Epithelial cell of esophagus (primary cell): ENCODE measurements around the gene FAM174C.

Experiments used
- DNase-seq: peaks from one replicate; pipeline ENCODE4 v3.0.0; 2010; ENCODE audit warnings: low read depth
- H3K4me3 ChIP-seq: 2 replicates; pipeline ENCODE4 v1.5.1; 2011; ENCODE audit warnings: mild to moderate bottlenecking, low read length, control low read depth
- TF ChIP-seq, protein P1 (sequence below): IDR thresholded peaks from 2 replicates; pipeline ENCODE4 v1.5.1; 2011; ENCODE audit warnings: low read depth, mild to moderate bottlenecking, low read length, control low read depth, inconsistent platforms; ENCODE audit not compliant: insufficient read depth; ENCODE audit errors: missing control alignments

FAM174C gene

DNA sequence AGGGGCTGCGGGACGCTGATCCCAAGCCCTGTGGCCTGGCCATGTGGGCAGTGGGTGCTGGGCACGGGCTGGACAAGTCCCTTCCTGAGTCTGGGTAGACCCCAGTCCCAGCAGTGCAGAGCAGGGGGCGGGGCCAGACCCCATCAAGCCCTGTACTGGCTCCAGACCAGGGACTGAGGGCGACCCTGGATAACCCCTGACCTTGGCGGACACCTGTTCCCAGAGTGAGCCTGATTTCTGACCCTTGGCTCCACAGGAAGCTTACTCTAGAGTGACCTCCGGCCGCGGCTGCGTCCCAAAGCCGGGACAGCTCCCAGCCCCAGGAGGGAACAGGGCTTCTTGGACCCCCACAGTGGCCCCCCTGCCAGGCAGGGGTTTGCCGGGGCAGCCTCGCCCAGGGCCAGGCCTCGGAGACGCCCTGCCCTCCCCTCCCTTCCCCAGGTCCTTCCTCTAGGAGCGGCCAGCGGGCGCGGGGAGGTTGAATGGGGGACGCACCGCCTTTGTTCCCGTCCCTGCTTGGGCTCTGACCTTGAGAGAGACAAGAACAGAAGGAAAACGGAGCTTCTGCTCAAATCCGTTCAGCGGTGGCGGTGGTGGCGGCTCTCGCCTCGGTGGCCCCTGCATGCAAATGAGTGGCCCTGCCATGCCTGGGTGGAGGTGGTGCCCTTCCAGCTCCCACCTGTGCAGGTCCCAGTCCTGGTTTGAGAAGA lies 8.0 kb downstream of the FAM174C start:
- no peak for DNase-seq
- TF ChIP-seq, protein P1, sequence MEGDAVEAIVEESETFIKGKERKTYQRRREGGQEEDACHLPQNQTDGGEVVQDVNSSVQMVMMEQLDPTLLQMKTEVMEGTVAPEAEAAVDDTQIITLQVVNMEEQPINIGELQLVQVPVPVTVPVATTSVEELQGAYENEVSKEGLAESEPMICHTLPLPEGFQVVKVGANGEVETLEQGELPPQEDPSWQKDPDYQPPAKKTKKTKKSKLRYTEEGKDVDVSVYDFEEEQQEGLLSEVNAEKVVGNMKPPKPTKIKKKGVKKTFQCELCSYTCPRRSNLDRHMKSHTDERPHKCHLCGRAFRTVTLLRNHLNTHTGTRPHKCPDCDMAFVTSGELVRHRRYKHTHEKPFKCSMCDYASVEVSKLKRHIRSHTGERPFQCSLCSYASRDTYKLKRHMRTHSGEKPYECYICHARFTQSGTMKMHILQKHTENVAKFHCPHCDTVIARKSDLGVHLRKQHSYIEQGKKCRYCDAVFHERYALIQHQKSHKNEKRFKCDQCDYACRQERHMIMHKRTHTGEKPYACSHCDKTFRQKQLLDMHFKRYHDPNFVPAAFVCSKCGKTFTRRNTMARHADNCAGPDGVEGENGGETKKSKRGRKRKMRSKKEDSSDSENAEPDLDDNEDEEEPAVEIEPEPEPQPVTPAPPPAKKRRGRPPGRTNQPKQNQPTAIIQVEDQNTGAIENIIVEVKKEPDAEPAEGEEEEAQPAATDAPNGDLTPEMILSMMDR: no peak

DNA sequence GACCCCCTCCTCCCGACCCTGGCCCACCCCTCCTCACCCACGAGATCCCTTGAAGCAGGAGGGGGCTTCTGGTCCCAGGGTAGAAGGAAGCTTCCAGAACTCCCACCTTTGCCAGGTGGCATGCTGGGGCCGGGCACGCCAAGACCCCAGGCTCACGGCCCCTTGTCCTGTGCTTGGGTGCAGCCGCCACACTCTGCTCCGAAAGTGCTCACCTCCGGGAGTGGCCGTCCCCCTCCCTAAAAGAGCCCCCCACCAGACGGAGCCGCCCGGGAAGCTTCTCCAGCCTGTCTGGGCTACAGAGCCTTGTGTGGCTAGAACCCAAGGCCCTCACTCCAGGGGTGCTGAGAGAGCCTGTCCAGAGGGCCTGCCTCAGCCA lies 8.6 kb downstream of the FAM174C start:
- H3K4me3 ChIP-seq: no peak overlapping the region
- TF ChIP-seq, protein P1: no peak
- DNase-seq: no peak

More for the DNA sequence above, 8.0 kb downstream of the FAM174C start:
- no peak overlapping the region for H3K4me3 ChIP-seq

DNA sequence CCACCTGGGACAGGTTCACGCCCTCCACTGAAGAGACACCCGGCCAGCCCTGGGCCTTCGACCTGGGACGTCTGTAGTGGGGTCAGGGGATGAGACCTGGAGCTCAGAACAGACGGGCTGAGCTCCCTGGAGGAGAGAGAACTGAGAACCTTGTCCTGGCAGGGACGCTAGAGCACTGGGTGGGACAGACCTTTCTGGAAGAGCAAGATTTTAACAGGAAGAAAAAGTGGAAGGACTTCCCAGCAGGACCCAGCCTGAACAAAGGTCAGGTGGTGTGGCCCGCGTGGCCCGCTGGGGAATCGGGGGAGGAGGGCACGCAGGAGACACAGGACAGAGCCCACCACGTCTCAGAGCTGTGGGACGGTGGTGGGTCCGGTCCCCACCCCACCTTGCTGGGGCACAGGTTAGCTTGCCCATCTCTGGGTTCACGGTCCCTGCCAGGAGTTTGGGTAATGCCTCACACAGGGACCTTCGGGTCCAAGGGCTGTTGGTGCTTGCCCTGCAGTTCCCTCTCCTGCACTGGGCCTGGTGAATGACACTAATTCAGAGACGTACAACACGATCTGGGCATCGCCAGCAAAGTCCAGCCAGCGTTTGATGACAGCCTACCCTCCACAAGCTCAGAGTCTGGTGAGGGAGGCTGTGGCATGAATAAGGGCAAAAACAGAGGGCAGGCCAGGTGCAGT lies 9.1 kb downstream of the FAM174C start:
- TF ChIP-seq, protein P1: no peak
- no peak for DNase-seq
- H3K4me3 ChIP-seq: no peak overlapping the region

DNA sequence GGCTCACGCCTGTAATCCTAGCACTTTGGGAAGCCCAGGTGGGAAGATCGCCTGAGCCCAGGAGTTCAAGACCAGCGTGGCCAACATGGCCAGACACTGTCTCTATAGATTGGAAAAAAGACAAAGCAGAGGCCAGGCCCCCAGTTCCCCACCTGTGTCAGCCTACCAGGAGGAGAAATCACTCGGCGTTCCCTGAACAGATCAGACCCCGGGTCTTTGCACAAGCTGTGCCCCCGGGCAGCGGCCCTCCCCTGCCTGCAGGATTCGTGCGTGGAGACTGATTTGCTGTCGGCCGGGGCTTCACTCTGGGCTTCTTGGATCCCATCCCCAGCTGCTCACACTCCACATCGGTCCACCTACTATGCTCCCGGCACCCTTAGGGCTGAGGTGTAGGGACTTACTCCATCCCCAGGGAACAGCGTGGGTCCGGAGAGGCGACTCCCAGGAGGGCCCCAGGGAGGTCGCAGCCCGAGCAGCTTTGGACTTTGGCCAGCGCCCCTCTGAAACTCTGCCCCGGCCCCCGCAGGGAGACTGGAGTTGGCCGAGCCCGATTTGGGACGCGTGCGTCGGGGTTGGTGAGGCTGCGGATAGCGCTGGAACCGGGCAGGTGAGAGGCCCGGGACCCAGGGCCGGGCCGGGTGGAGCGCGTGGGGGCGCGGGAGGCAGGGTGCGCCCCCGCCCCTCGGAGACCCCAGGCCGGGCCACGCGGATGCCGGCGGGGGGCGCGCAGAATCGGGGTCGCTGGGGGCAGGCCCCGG lies 9.8 kb downstream of the FAM174C start:
- DNase-seq: no peak
- H3K4me3 ChIP-seq: no peak overlapping the region
- TF ChIP-seq, protein P1: no peak

DNA sequence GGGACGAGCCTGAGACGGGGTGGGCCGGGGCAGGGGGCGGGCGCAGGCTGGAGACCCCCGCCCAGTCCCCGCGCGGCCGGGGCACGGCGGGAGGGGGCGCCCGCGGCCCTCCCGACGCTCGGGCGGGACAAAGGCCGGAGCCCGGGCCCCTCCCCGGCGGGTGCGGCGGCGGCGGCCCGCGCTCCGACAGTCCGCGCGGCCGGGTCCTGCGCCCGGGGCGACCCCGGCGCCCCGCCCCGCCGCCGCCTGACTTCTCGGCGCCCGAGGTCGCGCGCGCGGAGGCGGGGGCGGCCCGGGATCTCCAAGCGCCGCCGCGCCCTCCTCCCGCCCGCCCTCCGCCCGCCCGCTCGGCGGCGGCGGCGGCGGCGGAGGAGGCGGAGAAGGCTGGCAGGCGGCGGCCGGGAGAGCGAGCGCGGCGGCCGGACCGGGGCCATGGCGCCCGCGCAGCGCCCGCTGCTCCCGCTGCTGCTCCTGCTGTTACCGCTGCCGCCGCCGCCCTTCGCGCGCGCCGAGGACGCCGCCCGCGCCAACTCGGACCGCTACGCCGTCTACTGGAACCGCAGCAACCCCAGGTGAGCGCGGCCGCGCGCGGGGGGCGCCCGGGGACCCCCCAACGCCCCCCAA lies 10.5 kb downstream of the FAM174C start, which contains the start of gene EFNA2:
Gene EFNA2 (plus strand): TSS at position 137 of the 624 bp plus-strand sequence. CDS start 296 bp downstream, at position 433.
- TF ChIP-seq, protein P1: no peak
- no peak within 1 kb of the TSS for H3K4me3 ChIP-seq
- no peak for DNase-seq

DNA sequence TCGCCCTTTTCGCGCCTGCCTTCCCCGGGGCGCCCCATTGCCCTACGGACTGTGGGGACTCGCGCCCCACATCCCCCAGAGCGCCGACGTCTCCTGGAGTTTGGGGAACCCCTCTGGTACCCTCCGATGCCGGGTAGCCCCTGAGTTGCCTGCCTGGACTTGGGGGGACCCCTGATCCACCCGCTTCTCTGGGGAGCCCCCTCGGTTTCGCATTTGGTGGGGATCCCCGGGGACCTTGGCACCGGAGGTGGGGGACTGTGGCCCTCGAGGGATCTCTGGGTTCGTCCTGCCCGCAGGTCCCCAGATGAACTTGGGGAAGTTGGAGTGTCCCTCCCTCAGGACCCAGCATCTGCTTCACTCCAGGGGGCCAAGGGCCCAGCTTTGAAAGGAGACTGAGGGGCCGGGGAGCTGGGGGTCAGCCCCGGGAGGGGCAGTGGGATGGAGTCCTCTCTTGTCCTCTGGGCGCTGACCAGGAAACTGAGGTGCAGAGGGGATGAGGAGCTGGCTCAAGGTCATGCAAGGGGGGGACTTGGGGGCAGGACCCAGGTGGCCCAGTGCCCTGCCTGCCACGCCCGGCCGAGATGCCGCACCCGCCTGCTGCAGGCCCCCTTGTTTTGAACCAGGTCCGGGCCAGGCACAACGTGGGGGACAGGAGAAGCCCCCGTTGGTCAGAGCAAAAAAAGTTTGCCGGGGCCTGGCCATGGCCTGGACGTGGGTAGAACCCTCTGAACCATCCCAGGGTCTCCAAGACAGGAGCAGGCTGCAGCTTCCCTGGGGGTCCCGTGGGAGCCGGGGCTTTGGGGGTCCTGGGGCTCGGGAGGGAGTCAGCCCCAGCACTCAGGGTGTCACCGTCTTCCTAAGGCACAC lies 11.4 kb downstream of the FAM174C start:
- DNase-seq: no peak
- no peak overlapping the region for H3K4me3 ChIP-seq
- TF ChIP-seq, protein P1: no peak
